ENCODE data around the gene SMURF2. TPM values are rescaled to one million over a fixed set of nuclear protein-coding genes. Genes with fewer than 3 reads are reported as not detected.

SMURF2 gene
- total RNA-seq, 1 experiment from 2014 or later = 35.3 TPM

GRCh38 chr17:64507413-64507782, 154.7 kb downstream of the SMURF2 start:
- H3K27ac ChIP-seq (ENCODE audit: insufficient read length, low read depth, low read length) = peak overlapping the region; percentile 70
- no CpG with 5 or more reads among the region's 13 CpGs for WGBS (ENCODE audit: extremely low coverage, insufficient read length, low lambda C conversion rate)
- H2AK5ac ChIP-seq (ENCODE audit: insufficient read length, low read length) = no peak overlapping the region
- H3K14ac ChIP-seq (ENCODE audit: insufficient read depth, low read length) = peak overlapping the region; percentile 93
- no peaks in the 10 kb centered on the region for H4K20me1 ChIP-seq (ENCODE audit: control insufficient read depth, insufficient read depth, insufficient read length)
- peak overlapping the region; percentile 89 for H3K9ac ChIP-seq (ENCODE audit: extremely low read depth, insufficient read length, low read length)
- no peak overlapping the region for H3K4ac ChIP-seq (ENCODE audit: low read depth, low read length)
- Mint-ChIP-seq H3K4me3 (peak overlapping the region; percentile 98 to 100), H3K9me3 (peaks cover 3 to 4% of the 10 kb centered on the region in 2 experiments; a peak in 3 of 5 replicates), H3K27ac (peak overlapping the region; percentile 100), H3K4me1 (peaks cover 28 to 44% of the 10 kb centered on the region in 2 experiments), H3K36me3 (ENCODE audit: insufficient read depth in 1 of 3, low read depth in 3 of 3) (peaks cover 58 to 80% (median 71%) of the 10 kb centered on the region in 3 experiments), H3K27me3 (ENCODE audit: low read depth) (peaks cover 10% of the 10 kb centered on the region; the same call in 1 of the 2 replicates)
- H2BK20ac ChIP-seq (ENCODE audit: low read depth, low read length, poor library complexity, severe bottlenecking) = no peak overlapping the region
- H4K8ac ChIP-seq (replicated peaks; ENCODE audit: insufficient read length, low read depth, low read length) = no peak overlapping the region
- no peak overlapping the region for H2BK12ac ChIP-seq (ENCODE audit: insufficient read length, low read depth, low read length)
- no peak overlapping the region for H2AFZ ChIP-seq (ENCODE audit: low read length)
- H3K56ac ChIP-seq (ENCODE audit: insufficient read length, low read depth, low read length) = no peak overlapping the region
- H3K4me2 ChIP-seq (ENCODE audit: insufficient read depth, insufficient read length, low read length) = peak overlapping the region; percentile 82
- no peaks in the 10 kb centered on the region for H3K9me3 ChIP-seq (ENCODE audit: control insufficient read depth, low read depth, low read length)
- H3T11ph ChIP-seq (ENCODE audit: low read length) = no peak overlapping the region
- H3K23me2 ChIP-seq (ENCODE audit: insufficient read length, low read depth, low read length, poor library complexity, severe bottlenecking) = peaks cover 6% of the 10 kb centered on the region
- H3K27me3 ChIP-seq (ENCODE audit: insufficient read depth, low read length) = no peaks in the 10 kb centered on the region
- H4K5ac ChIP-seq (ENCODE audit: insufficient read length, low read depth, low read length) = peak overlapping the region; percentile 55
- H4K91ac ChIP-seq (ENCODE audit: insufficient read length, low read depth, low read length) = peak overlapping the region; percentile 83
- H3K79me2 ChIP-seq (ENCODE audit: insufficient read depth, low read length) = peaks cover 33% of the 10 kb centered on the region
- no peak overlapping the region for H3K23ac ChIP-seq (ENCODE audit: insufficient read length, low read depth, low read length)
- no peaks in the 10 kb centered on the region for H3K4me1 ChIP-seq (ENCODE audit: insufficient read depth, low read length)
- no peak overlapping the region for H2BK5ac ChIP-seq (ENCODE audit: insufficient read length, low read length)
- peak overlapping the region; percentile 94 for H3K18ac ChIP-seq (ENCODE audit: insufficient read length, low read depth, low read length)
- H2BK120ac ChIP-seq (ENCODE audit: low read depth, low read length, poor library complexity, severe bottlenecking) = no peak overlapping the region
- no peak overlapping the region for H2BK15ac ChIP-seq (ENCODE audit: low read depth, low read length)
- peaks cover 9% of the 10 kb centered on the region for H3K79me1 ChIP-seq (ENCODE audit: insufficient read depth, low read depth, low read length, poor library complexity, severe bottlenecking)
- peak; percentile 35 for DNase-seq
- peak; percentile 40; the same call in 2 of the 3 replicates for TF ChIP-seq CTCF (conservative IDR thresholded peaks at IDR 0.05)
